HCT116 (cell line): ENCODE results near the gene CCR5AS.

Experiments used
- ATAC-seq: fragments of 200-7000 bp; cut with Tn5 transposase; 2 replicates; pipeline ENCODE4 v1.9.1; 2020; ENCODE audit warnings: mild to moderate bottlenecking, moderate library complexity
- BruUV-seq: library from RNA; stranded (reverse); fragments of 400-500 nt; replicated peaks from 2 replicates; lab custom pipeline; 2021; lab: Mats Ljungman, UMichigan
- CTCF ChIA-PET: fragments of 300-600 bp; sonication (Branson Sonifier 250); formaldehyde crosslinking; loops from one replicate; lab custom pipeline; 2021; ENCODE audit warnings: antibody characterized with exemption; lab: Charles Lee
- POLR2A ChIA-PET: fragments of 300-600, 350-600 bp; sonication (Branson Sonifier 250); formaldehyde crosslinking; loops from one replicate; lab custom pipeline; 2021; ENCODE audit warnings: antibody characterized with exemption; lab: Charles Lee
- RAD21 ChIA-PET, 2 experiments: fragments of 300-600 bp; sonication (Branson Sonifier 250); formaldehyde crosslinking; loops; one replicate each; lab custom pipeline; 2023; ENCODE audit warnings: low total read pairs in 2 of 2; ENCODE audit not compliant: uncharacterized antibody in 2 of 2, unreplicated experiment in 2 of 2, low non-redundant PET in 1 of 2; lab: Charles Lee
- DNase-seq: peaks from one replicate; pipeline ENCODE4 v3.0.0-alpha.2; 2010; ENCODE audit warnings: low read depth, low spot score
- H2AFZ ChIP-seq: fragments of 200-600 bp; shearing (Covaris generic), sonication (generic); 2 replicates; pipeline ENCODE4 v1.6.1; 2017; ENCODE audit warnings: low read depth, mixed run types, mixed read lengths, antibody characterized with exemption, low read length; ENCODE audit not compliant: poor library complexity, severe bottlenecking
- H3K27ac ChIP-seq: 2 replicates; pipeline ENCODE4 v1.5.1; 2012; ENCODE audit warnings: low read depth, low read length
- H3K27me3 ChIP-seq: fragments of 200-600 bp; sonication (generic); 2 replicates; pipeline ENCODE4 v1.6.1; 2016; ENCODE audit warnings: mixed run types, low read length, mixed read lengths; ENCODE audit not compliant: insufficient read depth
- H3K36me3 ChIP-seq, 2 experiments: fragments of 200-500 bp in 1 of 2; fragments of 200-600 bp in 1 of 2; sonication (Bioruptor generic) in 1 of 2; sonication (generic) in 1 of 2; 2 replicates each; pipeline versions ENCODE4 v1.5.1 to v1.6.1; 2014 to 2016; ENCODE audit warnings: low read length in 2 of 2, inconsistent platforms in 1 of 2, mixed read lengths in 1 of 2, mixed run types in 1 of 2; ENCODE audit not compliant: insufficient read depth in 2 of 2, control insufficient read depth in 1 of 2
- H3K4me1 ChIP-seq, 2 experiments: fragments of 200-600 bp in 1 of 2; sonication (generic) in 1 of 2; 2 replicates each; pipeline versions ENCODE4 v1.5.1 to v1.6.1; 2012 to 2017; ENCODE audit warnings: low read length in 2 of 2, inconsistent platforms in 1 of 2, mild to moderate bottlenecking in 1 of 2, mixed read lengths in 1 of 2, mixed run types in 1 of 2, moderate library complexity in 1 of 2; ENCODE audit not compliant: insufficient read depth in 2 of 2, control insufficient read depth in 1 of 2
- H3K4me2 ChIP-seq: fragments of 200-600 bp; sonication (generic); 2 replicates; pipeline ENCODE4 v1.6.1; 2017; ENCODE audit warnings: mixed run types, low read length, mixed read lengths
- H3K4me3 ChIP-seq, 2 experiments: fragments of 200-600 bp in 1 of 2; sonication (generic) in 1 of 2; replicated peaks in 1 of 2; 2 replicates each; pipeline ENCODE4 v1.5.1; 2011 to 2016; ENCODE audit warnings: low read length in 2 of 2, control low read depth in 1 of 2, low read depth in 1 of 2, mild to moderate bottlenecking in 1 of 2, mixed read lengths in 1 of 2, mixed run types in 1 of 2
- H3K79me2 ChIP-seq: fragments of 200-600 bp; sonication (generic); 2 replicates; pipeline ENCODE4 v1.6.1; 2017; ENCODE audit warnings: mild to moderate bottlenecking, mixed run types, low read length, moderate library complexity, mixed read lengths; ENCODE audit not compliant: insufficient read depth
- H3K9ac ChIP-seq: fragments of 200-600 bp; sonication (generic); 2 replicates; pipeline ENCODE4 v1.6.1; 2016; ENCODE audit warnings: low read length, mixed read lengths
- H3K9me2 ChIP-seq: fragments of 200-600 bp; sonication (generic), shearing (Covaris generic); 2 replicates; pipeline ENCODE4 v1.6.1; 2017; ENCODE audit warnings: mixed run types, mild to moderate bottlenecking, moderate library complexity; ENCODE audit not compliant: insufficient read depth
- H3K9me3 ChIP-seq, 2 experiments: fragments of 200-500 bp in 1 of 2; fragments of 200-600 bp in 1 of 2; sonication (Bioruptor generic) in 1 of 2; sonication (generic) in 1 of 2; 2 replicates each; pipeline ENCODE4 v1.6.1; 2014 to 2017; ENCODE audit warnings: low read length in 2 of 2, mixed read lengths in 2 of 2, inconsistent platforms in 1 of 2, low read depth in 1 of 2, mild to moderate bottlenecking in 1 of 2, mixed run types in 1 of 2, moderate library complexity in 1 of 2; ENCODE audit not compliant: control insufficient read depth in 1 of 2, insufficient read depth in 1 of 2
- H4K20me1 ChIP-seq: fragments of 200-600 bp; sonication (generic), shearing (Covaris generic); 2 replicates; pipeline ENCODE4 v1.6.1; 2017; ENCODE audit warnings: mixed run types, mild to moderate bottlenecking, moderate library complexity; ENCODE audit not compliant: insufficient read depth
- ATF3 ChIP-seq: IDR thresholded peaks from 2 replicates; pipeline ENCODE4 v1.6.1; 2012
- CEBPB ChIP-seq: IDR thresholded peaks from 2 replicates; pipeline ENCODE4 v1.6.1; 2012; ENCODE audit warnings: low read depth
- EZH2 ChIP-seq: fragments of 200-600 bp; sonication (generic); IDR thresholded peaks from 2 replicates; pipeline ENCODE4 v1.6.1; 2017; ENCODE audit warnings: antibody characterized with exemption, mixed run types
- EZH2phosphoT487 ChIP-seq: fragments of 200-600 bp; IDR thresholded peaks from 2 replicates; pipeline ENCODE4 v1.6.1; 2018; ENCODE audit warnings: antibody characterized with exemption, borderline replicate concordance
- JUND ChIP-seq: IDR thresholded peaks from 2 replicates; pipeline ENCODE4 v1.6.1; 2012
- POLR2A ChIP-seq: IDR thresholded peaks from 2 replicates; pipeline ENCODE4 v1.7.0; 2011; ENCODE audit warnings: borderline replicate concordance; ENCODE audit not compliant: insufficient read depth, insufficient read length; ENCODE audit errors: extremely low read depth
- ZNF274 ChIP-seq: fragments of 200-500 bp; sonication (Bioruptor generic); IDR thresholded peaks from 2 replicates; pipeline ENCODE4 v1.6.1; 2014; ENCODE audit warnings: mild to moderate bottlenecking, low read depth, low read length, inconsistent platforms
- intact Hi-C: fragments of 100-400 bp; cut with micrococcal nuclease; formaldehyde crosslinking; loops from 2 replicates; pipeline ENCODE4 v1.10.0; 2022

The CCR5AS gene

GRCh38 chr3:46325645-46326300, 81.1 kb downstream of the CCR5AS start:
- Histone ChIP-seq H3K4me2 (no peak overlapping the region), H3K79me2 (no peaks in the 10 kb centered on the region), H3K9me2 (no peaks in the 10 kb centered on the region), H3K9me3 (no peaks in the 10 kb centered on the region), H3K4me3 (no peak overlapping the region), H2AFZ (no peak overlapping the region), H4K20me1 (no peaks in the 10 kb centered on the region), H3K9ac (no peak overlapping the region), H3K36me3 (no peaks in the 10 kb centered on the region), H3K27ac (no peak overlapping the region), H3K27me3 (no peaks in the 10 kb centered on the region), H3K4me1 (no peaks in the 10 kb centered on the region)
- DNase-seq (no peak), ATAC-seq (no peak)
- intact Hi-C loops: no loop called here
- TF ChIP-seq EZH2phosphoT487: no peak
- no peak for TF ChIP-seq ATF3
- no peak for TF ChIP-seq EZH2
- ChIA-PET POLR2A (no interaction called here), RAD21 (no interaction called here), CTCF (no interaction called here)
- BruUV-seq: no TSS peak

GRCh38 chr3:46324036-46324435, 82.8 kb downstream of the CCR5AS start:
- no peaks in the 10 kb centered on the region for H3K36me3 ChIP-seq
- H3K4me1 ChIP-seq: no peaks in the 10 kb centered on the region
- DNase-seq (no peak), ATAC-seq (no peak)
- H3K9me3 ChIP-seq: no peaks in the 10 kb centered on the region
- H3K4me3 ChIP-seq: no peak overlapping the region
- H3K9ac ChIP-seq: no peak overlapping the region
- no peak overlapping the region for H3K4me2 ChIP-seq
- H4K20me1 ChIP-seq: no peaks in the 10 kb centered on the region
- TF ChIP-seq ZNF274: no peak
- TF ChIP-seq CEBPB: no peak
- TF ChIP-seq JUND: no peak
- no peak for TF ChIP-seq POLR2A
- no peak for TF ChIP-seq EZH2
- CTCF ChIA-PET: no interaction called here
- H3K27me3 ChIP-seq: no peaks in the 10 kb centered on the region
- no peak overlapping the region for H2AFZ ChIP-seq
- H3K79me2 ChIP-seq: no peaks in the 10 kb centered on the region
- POLR2A ChIA-PET: no interaction called here
- BruUV-seq: no TSS peak
- H3K27ac ChIP-seq: no peak overlapping the region
- RAD21 ChIA-PET: no interaction called here
- no peaks in the 10 kb centered on the region for H3K9me2 ChIP-seq
- intact Hi-C loops: no loop called here
